Mesendoderm (in vitro differentiated cells): ENCODE results near the gene ADAM22.

Experiments
- DNase-seq: peaks from one replicate; pipeline ENCODE4 v3.0.0; 2013
- H2AK5ac ChIP-seq: 2 replicates; pipeline ENCODE4 v1.6.1; 2013; ENCODE audit warnings: low read length, inconsistent platforms
- H2BK120ac ChIP-seq: 2 replicates; pipeline ENCODE4 v1.6.1; 2013; ENCODE audit warnings: low read depth, mild to moderate bottlenecking, low read length, moderate library complexity, mixed read lengths
- H2BK15ac ChIP-seq: replicated peaks from 2 replicates; pipeline ENCODE4 v1.6.1; 2013; ENCODE audit warnings: low read depth, mild to moderate bottlenecking, moderate library complexity
- H2BK5ac ChIP-seq: 2 replicates; pipeline ENCODE4 v1.6.1; 2013; ENCODE audit warnings: low read length, inconsistent platforms
- H3K18ac ChIP-seq: 2 replicates; pipeline ENCODE4 v1.6.1; 2013; ENCODE audit warnings: mild to moderate bottlenecking, low read length, mixed read lengths
- H3K23ac ChIP-seq: one replicate; pipeline ENCODE4 v1.6.1; 2013; ENCODE audit warnings: low read length
- H3K27ac ChIP-seq: 2 replicates; pipeline ENCODE4 v1.5.1; 2013; ENCODE audit warnings: low read depth, mild to moderate bottlenecking, inconsistent platforms, low read length, moderate library complexity
- H3K27me3 ChIP-seq: 2 replicates; pipeline ENCODE4 v1.6.1; 2013; ENCODE audit warnings: low read length, control low read depth, mild to moderate bottlenecking, inconsistent platforms; ENCODE audit not compliant: insufficient read depth, poor library complexity
- H3K36me3 ChIP-seq: 2 replicates; pipeline ENCODE4 v1.6.1; 2013; ENCODE audit warnings: low read length, inconsistent platforms; ENCODE audit not compliant: control insufficient read depth, insufficient read depth
- H3K4ac ChIP-seq: one replicate; pipeline ENCODE4 v1.6.1; 2013; ENCODE audit warnings: low read depth, mild to moderate bottlenecking, low read length, moderate library complexity
- H3K4me1 ChIP-seq: 2 replicates; pipeline ENCODE4 v1.6.1; 2013; ENCODE audit warnings: low read depth, low read length, inconsistent platforms; ENCODE audit not compliant: control insufficient read depth
- H3K4me2 ChIP-seq: 2 replicates; pipeline ENCODE4 v1.6.1; 2013; ENCODE audit warnings: low read length
- H3K4me3 ChIP-seq: 2 replicates; pipeline ENCODE4 v1.5.1; 2013; ENCODE audit warnings: mild to moderate bottlenecking, low read length
- H3K56ac ChIP-seq: one replicate; pipeline ENCODE4 v1.6.1; 2013; ENCODE audit warnings: low read length
- H3K79me1 ChIP-seq: 2 replicates; pipeline ENCODE4 v1.6.1; 2013; ENCODE audit warnings: low read length, inconsistent platforms
- H3K79me2 ChIP-seq: 2 replicates; pipeline ENCODE4 v1.6.1; 2013; ENCODE audit warnings: mild to moderate bottlenecking, low read length; ENCODE audit not compliant: control insufficient read depth, insufficient read depth
- H3K9ac ChIP-seq: 2 replicates; pipeline ENCODE4 v1.6.1; 2013; ENCODE audit warnings: low read length, inconsistent platforms
- H4K5ac ChIP-seq: one replicate; pipeline ENCODE4 v1.6.1; 2013; ENCODE audit warnings: low read length
- H4K8ac ChIP-seq: one replicate; pipeline ENCODE4 v1.6.1; 2013; ENCODE audit warnings: low read depth, mild to moderate bottlenecking, control low read depth, low read length, moderate library complexity
- WGBS: extraction: QIAGEN DNeasy Blood & Tissue Kit; methylation state at CpG from one replicate; pipeline ENCODE4 v1.1.7; 2013; ENCODE audit warnings: low lambda C conversion rate, missing lambda C conversion rate; ENCODE audit not compliant: insufficient coverage; ENCODE audit errors: extremely low coverage; 5-methylcytosine and 5-hydroxymethylcytosine counted together

ADAM22 gene

DNA sequence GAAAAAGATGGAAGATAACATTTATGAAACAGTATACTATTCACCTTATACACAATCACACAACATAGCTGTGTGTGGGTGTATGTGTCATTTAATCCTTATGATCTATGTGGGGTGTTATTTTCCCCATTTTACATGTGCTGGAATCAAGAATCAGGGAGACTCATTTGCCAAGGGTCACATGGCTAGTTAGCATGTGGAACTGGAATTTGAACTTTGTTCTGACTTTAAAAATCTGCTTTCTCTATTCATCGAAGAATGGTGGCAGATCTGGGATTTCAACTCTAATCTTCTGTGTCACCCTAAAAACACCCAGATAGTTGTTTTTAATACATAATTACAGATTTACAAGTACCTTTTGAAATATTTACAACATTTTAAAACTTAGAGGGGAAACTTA is 65.2 kb downstream of the ADAM22 start:
- H2AK5ac ChIP-seq: no peak overlapping the region
- no peak overlapping the region for H3K18ac ChIP-seq
- no CpG with 5 or more reads among the region's 1 CpG for WGBS
- no peak overlapping the region for H3K56ac ChIP-seq
- H3K36me3 ChIP-seq: no peaks in the 10 kb centered on the region
- H3K4me3 ChIP-seq: no peak overlapping the region
- H4K8ac ChIP-seq: no peak overlapping the region
- DNase-seq: no peak
- no peaks in the 10 kb centered on the region for H3K79me2 ChIP-seq
- no peak overlapping the region for H4K5ac ChIP-seq
- H3K79me1 ChIP-seq: no peaks in the 10 kb centered on the region
- H3K4ac ChIP-seq: no peak overlapping the region
- no peaks in the 10 kb centered on the region for H3K4me1 ChIP-seq
- H2BK15ac ChIP-seq: no peak overlapping the region
- H2BK120ac ChIP-seq: no peak overlapping the region
- H3K4me2 ChIP-seq: no peak overlapping the region
- H2BK5ac ChIP-seq: no peak overlapping the region
- no peak overlapping the region for H3K9ac ChIP-seq
- no peak overlapping the region for H3K23ac ChIP-seq
- H3K27me3 ChIP-seq: no peaks in the 10 kb centered on the region
- H3K27ac ChIP-seq: no peak overlapping the region

DNA sequence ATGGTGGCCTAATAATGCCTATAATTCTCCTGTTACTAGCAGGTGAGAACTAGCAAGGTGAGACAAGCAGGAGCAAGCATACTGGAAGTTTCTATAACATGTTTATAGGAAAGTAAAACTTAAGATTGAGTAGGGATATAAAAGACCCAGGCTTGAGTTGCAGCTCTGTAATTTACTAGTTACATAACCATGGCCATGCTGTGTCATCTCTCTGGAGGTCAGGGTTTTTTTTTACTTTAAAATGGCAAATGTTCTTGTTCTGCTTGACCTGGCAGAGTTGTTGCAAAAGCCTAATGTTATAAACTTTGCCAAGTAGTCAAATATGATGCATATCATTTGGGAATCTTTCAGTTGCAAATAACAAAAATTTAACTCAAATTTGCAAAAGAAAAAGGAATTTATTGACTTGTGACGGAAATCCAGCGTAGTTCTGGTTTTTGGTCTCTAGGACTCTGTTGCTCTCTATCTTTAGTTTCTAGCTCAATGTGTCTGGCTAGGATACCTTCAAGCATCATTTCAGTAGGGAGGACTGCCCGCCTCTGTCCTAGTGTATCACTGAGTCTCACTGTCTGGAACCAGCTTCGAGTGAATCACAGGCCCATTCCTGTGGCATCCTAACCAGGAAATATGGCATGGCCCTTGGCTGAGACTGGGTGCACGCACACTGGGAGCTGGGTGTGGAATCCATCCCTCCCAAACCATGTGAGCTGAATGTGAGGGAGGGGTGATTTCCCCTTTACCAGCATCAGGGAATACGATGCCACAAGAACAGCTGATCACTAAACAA is 67.9 kb downstream of the ADAM22 start:
- no peaks in the 10 kb centered on the region for H3K36me3 ChIP-seq
- no peak overlapping the region for H3K4me2 ChIP-seq
- H2BK120ac ChIP-seq: no peak overlapping the region

DNA sequence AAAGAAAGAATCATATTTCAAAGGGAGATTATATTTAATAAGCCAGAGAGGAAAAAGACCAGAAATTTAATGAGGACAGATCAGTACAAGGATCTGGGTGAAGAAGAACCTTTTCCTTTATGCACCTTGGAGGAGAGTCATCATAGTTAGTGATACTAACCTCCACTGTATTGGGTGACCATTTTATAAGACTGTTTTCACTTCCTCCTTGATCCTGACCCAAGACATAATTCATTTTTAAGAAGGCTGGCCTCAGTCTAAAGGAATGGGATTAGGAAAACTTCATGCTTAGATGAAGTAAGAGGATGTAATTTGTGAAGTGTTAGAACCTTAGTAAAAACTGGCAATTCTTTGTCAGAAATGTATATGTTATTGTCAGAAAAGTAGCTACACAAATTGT is 68.6 kb downstream of the ADAM22 start:
- Histone ChIP-seq H3K56ac (no peak overlapping the region), H3K27me3 (no peaks in the 10 kb centered on the region), H3K4me3 (no peak overlapping the region), H2BK120ac (no peak overlapping the region), H3K23ac (no peak overlapping the region), H3K4me1 (no peaks in the 10 kb centered on the region), H2BK15ac (no peak overlapping the region), H2AK5ac (no peak overlapping the region), H4K8ac (no peak overlapping the region), H3K36me3 (no peaks in the 10 kb centered on the region), H3K27ac (no peak overlapping the region), H3K79me2 (no peaks in the 10 kb centered on the region), H3K9ac (no peak overlapping the region), H3K4ac (no peak overlapping the region), H2BK5ac (no peak overlapping the region), H3K4me2 (no peak overlapping the region), H4K5ac (no peak overlapping the region), H3K79me1 (no peaks in the 10 kb centered on the region), H3K18ac (no peak overlapping the region)
- DNase-seq: no peak

More for the DNA sequence above, 67.9 kb downstream of the ADAM22 start:
- Histone ChIP-seq H4K5ac (no peak overlapping the region), H3K4me1 (no peaks in the 10 kb centered on the region), H3K27ac (no peak overlapping the region), H2BK5ac (no peak overlapping the region), H3K9ac (no peak overlapping the region), H4K8ac (no peak overlapping the region), H3K79me2 (no peaks in the 10 kb centered on the region), H2AK5ac (no peak overlapping the region), H2BK15ac (no peak overlapping the region), H3K4me3 (no peak overlapping the region), H3K56ac (no peak overlapping the region), H3K4ac (no peak overlapping the region), H3K23ac (no peak overlapping the region), H3K18ac (no peak overlapping the region), H3K79me1 (no peaks in the 10 kb centered on the region), H3K27me3 (no peaks in the 10 kb centered on the region)
- WGBS: no CpG with 5 or more reads among the region's 6 CpGs
- DNase-seq: no peak

DNA sequence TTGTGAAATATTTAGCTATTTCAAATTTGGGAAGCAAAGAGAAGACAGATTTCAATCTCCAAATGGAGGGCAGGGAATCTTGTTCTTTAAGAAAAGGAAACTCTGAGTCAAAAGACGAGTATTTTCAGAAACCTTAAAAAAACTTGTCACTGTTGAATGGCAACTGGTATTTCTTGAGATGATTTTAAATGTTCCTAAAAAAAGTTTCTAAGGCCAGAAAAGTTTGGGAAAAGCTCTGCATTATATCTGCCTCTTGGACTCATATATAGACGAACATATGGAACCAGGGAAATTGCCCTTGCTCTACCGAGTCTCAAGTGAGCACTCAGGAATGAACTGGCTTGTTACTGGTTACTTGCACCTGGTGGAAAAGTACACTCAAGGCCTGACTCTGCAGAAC is 69.5 kb downstream of the ADAM22 start:
- H2AK5ac ChIP-seq: no peak overlapping the region
- H3K4ac ChIP-seq: no peak overlapping the region
- H3K23ac ChIP-seq: no peak overlapping the region
- no peaks in the 10 kb centered on the region for H3K36me3 ChIP-seq
- H3K4me1 ChIP-seq: no peaks in the 10 kb centered on the region
- DNase-seq: no peak
- no peaks in the 10 kb centered on the region for H3K79me1 ChIP-seq
- no peak overlapping the region for H3K18ac ChIP-seq
- no peak overlapping the region for H3K9ac ChIP-seq
- no peak overlapping the region for H2BK120ac ChIP-seq
- no peak overlapping the region for H4K8ac ChIP-seq
- WGBS: no CpG with 5 or more reads among the region's 3 CpGs
- no peak overlapping the region for H3K4me3 ChIP-seq
- H3K27ac ChIP-seq: no peak overlapping the region
- H3K27me3 ChIP-seq: no peaks in the 10 kb centered on the region
- no peak overlapping the region for H2BK5ac ChIP-seq
- H2BK15ac ChIP-seq: no peak overlapping the region
- no peak overlapping the region for H4K5ac ChIP-seq
- H3K56ac ChIP-seq: no peak overlapping the region
- H3K4me2 ChIP-seq: no peak overlapping the region
- H3K79me2 ChIP-seq: no peaks in the 10 kb centered on the region

DNA sequence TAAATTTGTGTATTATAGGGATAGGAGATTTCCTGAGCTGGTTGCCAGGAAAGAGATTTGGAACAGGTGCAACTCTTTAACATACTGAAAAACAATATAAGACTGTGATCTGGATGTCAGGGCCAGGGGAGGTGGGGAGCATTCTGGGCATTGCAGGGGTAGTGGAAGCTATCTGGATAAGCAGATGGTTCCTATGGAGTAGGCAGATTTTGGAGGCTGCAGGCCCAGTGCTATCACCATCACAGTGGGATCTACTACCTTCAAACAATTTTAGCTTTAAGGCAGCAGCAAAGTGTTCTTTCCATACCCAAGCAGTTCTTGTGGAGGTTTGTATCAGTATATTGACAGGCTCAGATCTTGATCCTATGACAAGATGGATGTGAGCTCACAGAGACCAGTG is 71.1 kb downstream of the ADAM22 start:
- Histone ChIP-seq H3K9ac (no peak overlapping the region), H3K23ac (no peak overlapping the region), H2AK5ac (no peak overlapping the region), H3K4me1 (no peaks in the 10 kb centered on the region), H3K36me3 (no peaks in the 10 kb centered on the region), H3K79me2 (no peaks in the 10 kb centered on the region), H4K8ac (no peak overlapping the region), H3K27me3 (no peaks in the 10 kb centered on the region), H4K5ac (no peak overlapping the region), H2BK5ac (no peak overlapping the region), H2BK15ac (no peak overlapping the region), H3K18ac (no peak overlapping the region), H3K4me2 (no peak overlapping the region), H3K79me1 (no peaks in the 10 kb centered on the region), H3K27ac (no peak overlapping the region), H3K4me3 (no peak overlapping the region), H2BK120ac (no peak overlapping the region), H3K4ac (no peak overlapping the region), H3K56ac (no peak overlapping the region)
- DNase-seq: no peak

DNA sequence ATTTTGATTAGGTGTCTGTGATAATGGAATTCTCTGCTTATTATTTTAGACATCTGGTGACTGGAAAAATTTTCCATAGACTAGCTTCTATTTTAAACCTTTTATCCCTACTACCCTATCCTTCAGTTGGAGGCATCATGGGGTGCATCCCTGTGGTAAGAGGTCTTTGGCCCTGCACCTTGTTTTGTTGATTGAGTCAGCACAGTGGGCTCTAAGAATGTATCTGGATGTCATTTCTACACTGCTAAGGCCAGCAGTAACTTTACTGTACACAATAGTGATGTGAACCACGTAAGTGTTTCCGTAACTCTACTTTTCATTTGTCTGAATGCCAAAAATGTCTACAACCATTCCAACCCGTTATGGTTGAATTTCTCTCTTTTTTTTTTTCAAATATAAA is 75.6 kb downstream of the ADAM22 start:
- H2AK5ac ChIP-seq: no peak overlapping the region
- WGBS: no CpG with 5 or more reads among the region's 3 CpGs
- H3K27ac ChIP-seq: no peak overlapping the region
- H2BK5ac ChIP-seq: no peak overlapping the region
- no peak overlapping the region for H3K4me3 ChIP-seq
- H3K4me1 ChIP-seq: no peaks in the 10 kb centered on the region
- no peak overlapping the region for H2BK15ac ChIP-seq
- H3K9ac ChIP-seq: no peak overlapping the region
- no peak overlapping the region for H2BK120ac ChIP-seq
- no peak overlapping the region for H3K23ac ChIP-seq
- H3K79me2 ChIP-seq: no peaks in the 10 kb centered on the region
- no peak overlapping the region for H3K56ac ChIP-seq
- no peaks in the 10 kb centered on the region for H3K79me1 ChIP-seq
- DNase-seq: no peak
- H3K4ac ChIP-seq: no peak overlapping the region
- H3K4me2 ChIP-seq: no peak overlapping the region
- no peak overlapping the region for H4K5ac ChIP-seq
- no peaks in the 10 kb centered on the region for H3K36me3 ChIP-seq
- H3K18ac ChIP-seq: no peak overlapping the region
- no peak overlapping the region for H4K8ac ChIP-seq
- H3K27me3 ChIP-seq: no peaks in the 10 kb centered on the region
